Trophoblast cell (in vitro differentiated cells and primary cell): ENCODE measurements around the gene DENND10.

Experiments used
- DNase-seq, 2 donors: peaks; one replicate each; pipeline ENCODE4 v3.0.0-alpha.2; 2016
- H2AFZ ChIP-seq: 2 replicates; pipeline ENCODE4 v1.6.1; 2013; ENCODE audit warnings: low read length, moderate library complexity, mild to moderate bottlenecking; ENCODE audit not compliant: insufficient read depth, poor library complexity
- H2AK5ac ChIP-seq: 2 replicates; pipeline ENCODE4 v1.6.1; 2013; ENCODE audit warnings: mild to moderate bottlenecking, low read length
- H2BK120ac ChIP-seq: 2 replicates; pipeline ENCODE4 v1.6.1; 2013; ENCODE audit warnings: low read length, mild to moderate bottlenecking, moderate library complexity; ENCODE audit not compliant: insufficient read depth, poor library complexity
- H2BK12ac ChIP-seq: 2 replicates; pipeline ENCODE4 v1.6.1; 2013; ENCODE audit warnings: mild to moderate bottlenecking, low read length, moderate library complexity
- H2BK5ac ChIP-seq: 2 replicates; pipeline ENCODE4 v1.6.1; 2013; ENCODE audit warnings: low read length, low read depth, moderate library complexity, mild to moderate bottlenecking; ENCODE audit not compliant: poor library complexity
- H3K14ac ChIP-seq: 2 replicates; pipeline ENCODE4 v1.6.1; 2013; ENCODE audit warnings: mild to moderate bottlenecking, low read length
- H3K18ac ChIP-seq: 2 replicates; pipeline ENCODE4 v1.6.1; 2013; ENCODE audit warnings: mild to moderate bottlenecking, low read length
- H3K23ac ChIP-seq: 2 replicates; pipeline ENCODE4 v1.6.1; 2013; ENCODE audit warnings: low read length
- H3K27ac ChIP-seq: 2 replicates; pipeline ENCODE4 v1.5.1; 2013; ENCODE audit warnings: low read depth, mild to moderate bottlenecking, inconsistent platforms, low read length, moderate library complexity
- H3K27me3 ChIP-seq: 2 replicates; pipeline ENCODE4 v1.6.1; 2013; ENCODE audit warnings: inconsistent platforms, mild to moderate bottlenecking, low read length, moderate library complexity; ENCODE audit not compliant: insufficient read depth
- H3K36me3 ChIP-seq, 2 experiments: 1 replicate in 1 of 2; 2 replicates in 1 of 2; pipeline ENCODE4 v1.6.1; 2013; ENCODE audit warnings: low read length in 2 of 2, mild to moderate bottlenecking in 2 of 2, moderate library complexity in 1 of 2; ENCODE audit not compliant: insufficient read depth in 2 of 2, control insufficient read depth in 1 of 2
- H3K4ac ChIP-seq: 2 replicates; pipeline ENCODE4 v1.6.1; 2013; ENCODE audit warnings: low read depth, mild to moderate bottlenecking, low read length, moderate library complexity
- H3K4me1 ChIP-seq, 2 experiments: 1 replicate in 1 of 2; 2 replicates in 1 of 2; pipeline ENCODE4 v1.6.1; 2013; ENCODE audit warnings: low read length in 2 of 2, mild to moderate bottlenecking in 2 of 2, moderate library complexity in 1 of 2; ENCODE audit not compliant: insufficient read depth in 2 of 2, control insufficient read depth in 1 of 2
- H3K4me2 ChIP-seq: 2 replicates; pipeline ENCODE4 v1.6.1; 2013; ENCODE audit warnings: inconsistent platforms, mild to moderate bottlenecking, low read length, moderate library complexity
- H3K4me3 ChIP-seq: 2 replicates; pipeline ENCODE4 v1.5.1; 2013; ENCODE audit warnings: mild to moderate bottlenecking, low read depth, low read length, inconsistent platforms
- H3K79me1 ChIP-seq: one replicate; pipeline ENCODE4 v1.6.1; 2013; ENCODE audit warnings: low read length
- H3K79me2 ChIP-seq: 2 replicates; pipeline ENCODE4 v1.6.1; 2013; ENCODE audit warnings: low read length, mild to moderate bottlenecking; ENCODE audit not compliant: control insufficient read depth, insufficient read depth, poor library complexity
- H3K9ac ChIP-seq: 2 replicates; pipeline ENCODE4 v1.6.1; 2013; ENCODE audit warnings: mild to moderate bottlenecking, low read length
- H3K9me3 ChIP-seq: 2 replicates; pipeline ENCODE4 v1.6.1; 2013; ENCODE audit warnings: low read depth, mild to moderate bottlenecking, control low read depth, inconsistent platforms, low read length; ENCODE audit not compliant: insufficient read depth
- H4K12ac ChIP-seq: 2 replicates; pipeline ENCODE4 v1.6.1; 2013; ENCODE audit warnings: low read depth, mild to moderate bottlenecking, low read length, moderate library complexity
- H4K8ac ChIP-seq: 2 replicates; pipeline ENCODE4 v1.6.1; 2013; ENCODE audit warnings: low read depth, mild to moderate bottlenecking, low read length, moderate library complexity
- H4K91ac ChIP-seq: one replicate; pipeline ENCODE4 v1.6.1; 2013; ENCODE audit warnings: low read depth, mild to moderate bottlenecking, low read length, moderate library complexity
- WGBS: extraction: QIAGEN DNeasy Blood & Tissue Kit; methylation state at CpG from one replicate; pipeline ENCODE4 v1.1.7; 2013; ENCODE audit warnings: missing lambda C conversion rate; ENCODE audit not compliant: insufficient read length, insufficient coverage; ENCODE audit errors: extremely low coverage; 5-methylcytosine and 5-hydroxymethylcytosine counted together

The DENND10 gene

DNA sequence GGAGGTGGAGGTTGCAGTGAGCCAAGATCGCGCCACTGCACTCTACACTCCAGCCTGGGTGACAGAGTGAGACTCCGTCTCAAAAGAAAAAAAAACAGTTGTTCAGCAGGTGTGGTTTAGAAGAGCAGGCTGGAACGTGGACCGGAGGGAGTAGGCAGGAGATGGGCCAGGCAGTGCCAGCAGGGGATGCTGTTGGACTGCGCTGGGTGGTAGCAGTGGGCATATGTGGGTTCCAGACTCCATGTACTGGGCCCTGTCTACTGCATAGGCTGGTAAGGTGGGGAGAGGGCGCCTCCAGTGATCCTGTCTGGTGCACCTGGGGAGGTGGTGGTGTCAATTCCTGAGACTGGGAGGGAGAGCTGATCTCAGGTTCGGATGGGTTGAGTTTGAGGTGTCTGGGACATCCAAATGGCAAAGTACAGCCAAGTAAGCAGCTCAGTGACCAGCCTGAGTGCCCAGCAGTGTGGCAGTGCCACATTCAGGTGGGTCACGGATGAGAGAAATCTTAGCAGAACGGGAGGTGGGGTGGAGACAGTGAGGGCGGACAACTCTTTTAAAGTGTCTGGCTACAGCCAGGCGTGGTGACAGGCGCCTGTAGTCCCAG lies 35.7 kb downstream of the DENND10 start:
- peak in 1 of 2 donors; percentile 45 for DNase-seq
- WGBS, result no CpG with 5 or more reads among the region's 13 CpGs
- no peaks in the 10 kb centered on the region for H3K79me2 ChIP-seq
- no peak overlapping the region for H3K4ac ChIP-seq
- H3K4me3 ChIP-seq, result no peak overlapping the region
- no peak overlapping the region for H4K12ac ChIP-seq
- no peak overlapping the region for H2BK5ac ChIP-seq
- H4K8ac ChIP-seq, result no peak overlapping the region
- no peak overlapping the region for H2BK12ac ChIP-seq
- no peak overlapping the region for H2AK5ac ChIP-seq
- H3K27me3 ChIP-seq, result no peaks in the 10 kb centered on the region
- no peak overlapping the region for H3K14ac ChIP-seq
- H2AFZ ChIP-seq, result no peak overlapping the region
- H3K9ac ChIP-seq, result no peak overlapping the region
- H4K91ac ChIP-seq, result no peak overlapping the region
- no peaks in the 10 kb centered on the region for H3K79me1 ChIP-seq
- no peak overlapping the region for H3K18ac ChIP-seq
- H3K27ac ChIP-seq, result no peak overlapping the region
- no peaks in the 10 kb centered on the region for H3K9me3 ChIP-seq
- H2BK120ac ChIP-seq, result no peak overlapping the region
- H3K23ac ChIP-seq, result no peak overlapping the region
- H3K4me1 ChIP-seq, result no peaks in the 10 kb centered on the region
- H3K36me3 ChIP-seq, result peaks cover 5 to 6% of the 10 kb centered on the region in 2 experiments
- H3K4me2 ChIP-seq, result no peak overlapping the region

DNA sequence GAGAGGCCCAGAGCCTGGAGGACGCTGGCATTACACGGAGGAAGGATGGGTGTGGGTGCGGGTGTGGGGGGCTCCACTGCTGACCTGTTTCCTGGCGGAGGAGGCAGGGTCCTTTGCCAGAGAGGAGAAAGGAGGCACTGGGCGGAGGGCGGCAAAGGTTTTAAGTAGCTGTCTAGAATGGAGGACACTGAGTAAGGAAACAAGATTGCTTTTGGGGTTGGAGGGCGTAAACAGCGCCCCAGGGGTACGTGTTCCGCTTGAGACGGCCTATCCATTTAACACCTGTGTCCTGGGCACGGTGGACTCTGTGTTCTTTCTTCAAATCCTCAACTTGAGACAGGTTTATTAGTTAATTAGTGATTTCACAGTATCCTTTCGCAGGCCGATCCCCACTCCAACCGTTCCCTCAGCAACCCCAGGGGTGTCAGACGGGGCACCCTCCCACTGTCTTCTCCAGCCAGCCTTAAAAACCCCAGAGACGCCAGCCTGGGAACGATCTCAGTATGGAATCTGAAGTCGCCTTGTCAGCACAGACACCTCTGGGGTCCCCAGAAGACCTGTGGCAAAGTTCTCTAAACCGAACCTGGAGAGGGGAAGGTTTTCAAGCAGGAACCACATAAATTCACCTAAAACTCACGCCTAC lies 36.8 kb downstream of the DENND10 start:
- Histone ChIP-seq H2BK120ac (no peak overlapping the region), H3K9ac (no peak overlapping the region), H4K91ac (no peak overlapping the region), H3K27me3 (no peaks in the 10 kb centered on the region), H3K36me3 (peaks cover 5 to 6% of the 10 kb centered on the region in 2 experiments), H3K14ac (no peak overlapping the region), H3K27ac (no peak overlapping the region), H3K4ac (no peak overlapping the region), H3K4me2 (no peak overlapping the region), H3K23ac (no peak overlapping the region), H3K18ac (no peak overlapping the region), H3K79me2 (no peaks in the 10 kb centered on the region), H2AFZ (no peak overlapping the region), H4K12ac (no peak overlapping the region), H4K8ac (no peak overlapping the region), H2BK12ac (no peak overlapping the region), H3K4me1 (no peaks in the 10 kb centered on the region), H2BK5ac (no peak overlapping the region), H2AK5ac (no peak overlapping the region), H3K4me3 (no peak overlapping the region), H3K9me3 (no peaks in the 10 kb centered on the region), H3K79me1 (no peaks in the 10 kb centered on the region)
- no peak for DNase-seq
- WGBS, result no CpG with 5 or more reads among the region's 21 CpGs

DNA sequence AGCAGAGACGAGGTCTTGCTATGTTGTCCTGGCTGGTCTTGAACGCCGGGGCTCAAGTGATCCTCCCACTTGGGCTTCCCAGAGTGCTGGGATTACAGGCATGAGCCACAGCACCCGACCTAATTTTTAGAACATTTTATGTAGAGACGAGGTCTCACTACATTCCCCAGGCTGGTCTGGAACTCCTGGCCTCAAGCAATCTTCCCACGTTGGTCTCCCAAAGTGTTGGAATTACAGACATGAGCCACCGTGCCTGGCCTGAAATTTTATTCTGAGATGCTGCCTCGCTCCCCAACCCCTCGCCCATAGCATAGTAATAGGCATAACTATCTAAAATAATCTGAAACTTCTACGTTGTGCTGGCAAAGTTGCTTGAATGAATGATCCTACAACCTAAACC lies 39.7 kb downstream of the DENND10 start:
- Histone ChIP-seq H3K4me2 (no peak overlapping the region), H3K4me1 (no peaks in the 10 kb centered on the region), H3K27me3 (no peaks in the 10 kb centered on the region), H2BK5ac (no peak overlapping the region), H3K14ac (no peak overlapping the region), H3K23ac (no peak overlapping the region), H3K4me3 (no peak overlapping the region), H3K36me3 (peaks cover 4 to 10% of the 10 kb centered on the region in 2 experiments), H2AK5ac (no peak overlapping the region), H3K9me3 (no peaks in the 10 kb centered on the region), H2AFZ (no peak overlapping the region), H3K9ac (no peak overlapping the region), H2BK120ac (no peak overlapping the region), H4K91ac (no peak overlapping the region), H3K18ac (no peak overlapping the region), H3K4ac (no peak overlapping the region), H4K12ac (no peak overlapping the region), H4K8ac (no peak overlapping the region), H3K27ac (no peak overlapping the region), H3K79me1 (no peaks in the 10 kb centered on the region), H3K79me2 (no peaks in the 10 kb centered on the region), H2BK12ac (no peak overlapping the region)
- no CpG with 5 or more reads among the region's 10 CpGs for WGBS
- peak; percentile 51 to 70 for DNase-seq

DNA sequence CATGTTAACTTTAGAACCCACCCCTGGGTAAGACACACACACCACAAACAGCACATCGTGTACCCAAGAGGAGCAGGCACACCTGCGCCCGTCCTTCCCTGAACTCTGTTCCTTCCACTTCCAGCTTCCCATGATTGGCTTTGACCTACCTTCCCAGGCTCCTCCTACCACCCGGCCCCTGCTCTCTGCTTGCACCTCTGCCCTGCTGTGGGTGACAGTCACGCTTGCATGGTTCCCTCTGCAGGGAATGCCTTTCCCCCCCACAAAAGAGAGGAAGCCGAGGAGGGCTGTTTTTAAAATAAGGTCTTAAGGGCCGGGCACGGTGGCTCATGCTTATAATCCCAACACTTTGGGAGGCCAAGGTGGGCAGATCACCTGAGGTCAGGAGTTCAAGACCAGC lies 45.2 kb downstream of the DENND10 start:
- no peak overlapping the region for H3K18ac ChIP-seq
- H3K4me3 ChIP-seq, result no peak overlapping the region
- H2BK12ac ChIP-seq, result no peak overlapping the region
- DNase-seq, result no peak
- no peak overlapping the region for H2BK120ac ChIP-seq
- H3K4ac ChIP-seq, result no peak overlapping the region
- no CpG with 5 or more reads among the region's 8 CpGs for WGBS
- no peaks in the 10 kb centered on the region for H3K79me2 ChIP-seq
- no peaks in the 10 kb centered on the region for H3K9me3 ChIP-seq
- H3K23ac ChIP-seq, result no peak overlapping the region
- H2AK5ac ChIP-seq, result no peak overlapping the region
- H3K4me2 ChIP-seq, result no peak overlapping the region
- no peak overlapping the region for H4K8ac ChIP-seq
- no peak overlapping the region for H3K14ac ChIP-seq
- H3K4me1 ChIP-seq, result no peaks in the 10 kb centered on the region
- no peak overlapping the region for H3K27ac ChIP-seq
- H4K91ac ChIP-seq, result no peak overlapping the region
- no peak overlapping the region for H2BK5ac ChIP-seq
- H4K12ac ChIP-seq, result no peak overlapping the region
- no peak overlapping the region for H3K9ac ChIP-seq
- H3K27me3 ChIP-seq, result no peaks in the 10 kb centered on the region
- H3K79me1 ChIP-seq, result no peaks in the 10 kb centered on the region
- no peak overlapping the region for H2AFZ ChIP-seq
- H3K36me3 ChIP-seq, result peaks cover 6 to 15% of the 10 kb centered on the region in 2 experiments
